ENCODE data around the gene DERA.

DNA sequence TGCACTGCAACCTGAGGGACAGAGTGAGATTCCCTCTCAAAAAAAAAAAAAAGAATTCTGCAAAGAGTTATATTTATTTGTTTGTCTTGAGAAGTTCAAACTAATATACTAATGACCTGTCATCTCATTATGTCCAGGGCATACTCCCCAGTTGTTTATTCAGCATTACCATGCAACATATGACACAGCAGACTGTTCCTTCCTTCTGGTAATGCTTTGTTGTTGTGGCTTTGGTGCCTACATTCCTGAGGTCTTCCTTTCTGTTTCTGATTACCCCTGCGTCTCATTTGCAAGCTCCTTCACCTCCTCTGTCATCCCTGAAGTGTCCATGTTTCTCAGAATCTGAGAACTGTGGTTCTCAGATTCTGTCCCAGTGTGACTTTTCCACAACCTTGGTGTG, 55.3 kb downstream of the DERA start:
- TF ChIP-seq, protein P1, sequence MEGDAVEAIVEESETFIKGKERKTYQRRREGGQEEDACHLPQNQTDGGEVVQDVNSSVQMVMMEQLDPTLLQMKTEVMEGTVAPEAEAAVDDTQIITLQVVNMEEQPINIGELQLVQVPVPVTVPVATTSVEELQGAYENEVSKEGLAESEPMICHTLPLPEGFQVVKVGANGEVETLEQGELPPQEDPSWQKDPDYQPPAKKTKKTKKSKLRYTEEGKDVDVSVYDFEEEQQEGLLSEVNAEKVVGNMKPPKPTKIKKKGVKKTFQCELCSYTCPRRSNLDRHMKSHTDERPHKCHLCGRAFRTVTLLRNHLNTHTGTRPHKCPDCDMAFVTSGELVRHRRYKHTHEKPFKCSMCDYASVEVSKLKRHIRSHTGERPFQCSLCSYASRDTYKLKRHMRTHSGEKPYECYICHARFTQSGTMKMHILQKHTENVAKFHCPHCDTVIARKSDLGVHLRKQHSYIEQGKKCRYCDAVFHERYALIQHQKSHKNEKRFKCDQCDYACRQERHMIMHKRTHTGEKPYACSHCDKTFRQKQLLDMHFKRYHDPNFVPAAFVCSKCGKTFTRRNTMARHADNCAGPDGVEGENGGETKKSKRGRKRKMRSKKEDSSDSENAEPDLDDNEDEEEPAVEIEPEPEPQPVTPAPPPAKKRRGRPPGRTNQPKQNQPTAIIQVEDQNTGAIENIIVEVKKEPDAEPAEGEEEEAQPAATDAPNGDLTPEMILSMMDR (conservative IDR thresholded peaks at IDR 0.05): no peak
- TF ChIP-seq EZH2 (IDR thresholded peaks at IDR 0.05; ENCODE audit: low read depth): no peak
